NB4 (cell line): ENCODE data around the gene DSC2.

ENCODE experiments used
- DNase-seq: peaks from one replicate; pipeline ENCODE4 v3.0.0; 2010; ENCODE audit warnings: low read depth
- H3K4me3 ChIP-seq: one replicate; pipeline ENCODE4 v1.5.1; 2011; ENCODE audit warnings: mild to moderate bottlenecking, low read depth, low read length, moderate library complexity
- MYC ChIP-seq: IDR thresholded peaks from 2 replicates; pipeline ENCODE4 v1.6.1; 2011; ENCODE audit warnings: low read depth, low read length
- POLR2A ChIP-seq: IDR thresholded peaks from 2 replicates; pipeline ENCODE4 v1.6.1; 2011; ENCODE audit warnings: mild to moderate bottlenecking; ENCODE audit not compliant: insufficient read length; ENCODE audit errors: extremely low read depth
- TF ChIP-seq, protein P1 (sequence below): IDR thresholded peaks from 2 replicates; pipeline ENCODE4 v1.6.1; 2011; ENCODE audit warnings: low read depth, low read length
- TF ChIP-seq, protein P2 (sequence below): IDR thresholded peaks from one replicate; pipeline ENCODE4 v1.5.1; 2012; ENCODE audit warnings: low read depth, low read length

The DSC2 gene

DNA sequence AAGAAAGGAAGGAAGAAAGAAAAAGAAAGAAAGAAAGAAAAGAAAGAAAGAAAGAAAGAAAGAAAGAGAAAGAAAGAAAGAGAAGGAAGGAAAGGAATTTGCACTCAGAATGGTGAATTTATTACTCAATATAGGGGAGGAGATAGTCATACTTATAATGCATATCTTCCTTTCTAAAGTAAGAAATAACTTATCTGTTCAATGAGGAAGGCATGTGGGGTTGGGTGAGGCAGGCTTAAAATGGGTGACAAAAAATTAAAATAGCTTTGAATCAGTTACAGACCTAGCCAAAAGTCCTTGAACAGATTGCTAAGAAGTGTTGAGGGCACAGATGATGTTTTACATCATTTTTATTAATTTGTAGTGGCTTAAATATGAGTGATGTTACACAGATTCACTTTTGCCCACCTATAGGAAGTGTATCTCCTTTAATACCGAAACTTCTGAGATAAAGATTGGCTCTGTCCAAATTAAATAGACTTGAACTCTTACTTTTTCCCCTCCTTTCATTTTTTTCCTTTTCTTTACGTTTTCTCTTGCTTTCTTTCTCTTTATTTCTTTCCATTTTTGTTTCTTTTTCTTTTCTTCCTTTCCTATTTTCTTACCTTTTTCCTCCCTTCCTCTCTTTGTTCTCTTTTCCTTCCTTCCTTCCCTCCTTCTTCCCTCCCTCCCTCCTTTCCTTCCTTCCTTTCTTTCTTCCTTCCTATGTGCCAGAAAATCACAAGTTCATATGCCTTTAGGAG lies 14.8 kb upstream of the DSC2 start:
- TF ChIP-seq POLR2A: no peak
- TF ChIP-seq MYC: no peak
- TF ChIP-seq, protein P1, sequence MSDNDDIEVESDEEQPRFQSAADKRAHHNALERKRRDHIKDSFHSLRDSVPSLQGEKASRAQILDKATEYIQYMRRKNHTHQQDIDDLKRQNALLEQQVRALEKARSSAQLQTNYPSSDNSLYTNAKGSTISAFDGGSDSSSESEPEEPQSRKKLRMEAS: no peak
- TF ChIP-seq, protein P2, sequence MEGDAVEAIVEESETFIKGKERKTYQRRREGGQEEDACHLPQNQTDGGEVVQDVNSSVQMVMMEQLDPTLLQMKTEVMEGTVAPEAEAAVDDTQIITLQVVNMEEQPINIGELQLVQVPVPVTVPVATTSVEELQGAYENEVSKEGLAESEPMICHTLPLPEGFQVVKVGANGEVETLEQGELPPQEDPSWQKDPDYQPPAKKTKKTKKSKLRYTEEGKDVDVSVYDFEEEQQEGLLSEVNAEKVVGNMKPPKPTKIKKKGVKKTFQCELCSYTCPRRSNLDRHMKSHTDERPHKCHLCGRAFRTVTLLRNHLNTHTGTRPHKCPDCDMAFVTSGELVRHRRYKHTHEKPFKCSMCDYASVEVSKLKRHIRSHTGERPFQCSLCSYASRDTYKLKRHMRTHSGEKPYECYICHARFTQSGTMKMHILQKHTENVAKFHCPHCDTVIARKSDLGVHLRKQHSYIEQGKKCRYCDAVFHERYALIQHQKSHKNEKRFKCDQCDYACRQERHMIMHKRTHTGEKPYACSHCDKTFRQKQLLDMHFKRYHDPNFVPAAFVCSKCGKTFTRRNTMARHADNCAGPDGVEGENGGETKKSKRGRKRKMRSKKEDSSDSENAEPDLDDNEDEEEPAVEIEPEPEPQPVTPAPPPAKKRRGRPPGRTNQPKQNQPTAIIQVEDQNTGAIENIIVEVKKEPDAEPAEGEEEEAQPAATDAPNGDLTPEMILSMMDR: no peak
- no peak for DNase-seq
- H3K4me3 ChIP-seq: no peak overlapping the region

DNA sequence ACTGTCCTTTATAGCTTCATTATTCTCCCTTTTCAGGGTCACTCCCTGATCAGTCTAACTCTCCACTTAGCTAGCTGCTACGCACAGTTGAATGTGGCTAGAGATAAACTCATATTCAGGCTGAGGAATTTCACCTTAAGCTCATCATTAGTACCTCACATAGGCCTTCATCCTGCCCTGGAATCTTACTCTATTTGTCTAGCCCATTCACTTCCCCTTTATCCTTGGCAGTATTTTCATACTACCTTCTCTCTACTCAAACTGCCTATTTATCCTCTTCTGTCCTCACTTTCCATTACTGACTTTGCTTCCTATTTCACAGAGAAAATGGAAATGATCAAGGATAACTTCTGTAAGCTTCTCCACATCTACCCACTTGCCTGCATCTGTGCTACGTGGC lies 10.6 kb upstream of the DSC2 start:
- no peak overlapping the region for H3K4me3 ChIP-seq
- TF ChIP-seq, protein P1: no peak
- TF ChIP-seq, protein P2: no peak
- TF ChIP-seq POLR2A (no peak), MYC (no peak)
- no peak for DNase-seq

DNA sequence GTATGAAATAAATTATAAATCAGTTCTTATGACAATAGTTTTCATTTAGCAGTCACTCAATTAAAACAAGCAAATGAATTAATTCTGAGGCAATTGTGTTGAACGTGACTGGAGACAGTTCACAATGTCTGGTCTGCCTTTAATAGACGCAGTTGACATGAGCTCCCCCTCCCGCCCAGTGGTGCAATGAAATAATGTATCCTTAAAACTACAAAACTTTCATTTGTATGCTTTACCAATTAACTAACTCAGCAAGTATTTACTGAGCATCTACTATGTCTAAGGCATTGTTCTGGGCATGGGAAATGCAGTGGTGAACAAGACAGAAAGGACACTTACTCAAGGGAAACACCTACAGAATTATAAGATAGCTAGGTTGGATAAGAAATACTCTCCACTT lies 3.5 kb upstream of the DSC2 start:
- TF ChIP-seq MYC (no peak), POLR2A (no peak)
- TF ChIP-seq, protein P2: no peak
- TF ChIP-seq, protein P1: no peak
- H3K4me3 ChIP-seq: no peak overlapping the region
- no peak for DNase-seq

DNA sequence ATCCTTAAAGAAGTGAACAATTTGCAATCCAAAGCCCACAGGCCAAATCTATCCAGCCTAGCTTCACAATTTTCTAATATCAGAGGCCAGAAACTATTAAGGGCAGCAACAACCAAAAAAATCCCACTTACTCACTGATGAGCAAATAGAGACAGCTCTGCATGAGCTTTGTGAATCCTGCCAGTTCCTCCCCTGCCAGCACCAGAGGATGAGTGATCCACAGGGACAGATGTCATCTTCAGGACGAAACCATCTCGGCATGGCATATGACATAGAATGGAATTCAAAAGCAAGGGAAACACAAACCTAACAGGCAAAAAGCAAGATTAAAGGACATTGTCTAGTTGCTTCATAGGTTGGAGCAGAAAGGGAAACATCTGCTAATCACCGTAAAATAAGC lies 2.2 kb upstream of the DSC2 start:
- no peak for DNase-seq
- no peak overlapping the region for H3K4me3 ChIP-seq
- TF ChIP-seq POLR2A: no peak
- TF ChIP-seq, protein P2: no peak
- TF ChIP-seq, protein P1: no peak

DNA sequence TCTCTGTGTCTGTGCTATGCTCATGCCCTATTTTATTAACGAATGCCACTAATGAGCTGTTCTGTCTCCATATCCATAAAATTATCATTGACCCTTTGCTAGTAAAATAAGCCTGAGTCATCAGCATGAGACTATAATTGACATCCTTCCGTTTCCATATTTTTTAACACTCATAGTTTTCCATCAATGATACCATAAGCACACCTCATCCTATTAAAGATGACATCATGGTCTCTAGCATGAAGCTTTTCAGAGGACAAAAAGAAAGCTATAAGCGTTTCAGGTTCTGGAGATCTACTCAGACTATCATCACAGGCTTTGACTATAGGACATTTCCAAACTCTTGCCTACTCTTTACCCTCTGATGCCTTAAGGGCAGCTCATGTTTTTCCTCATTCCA lies 1.2 kb upstream of the DSC2 start:
- TF ChIP-seq, protein P1: no peak
- TF ChIP-seq, protein P2: no peak
- no peak for TF ChIP-seq MYC
- TF ChIP-seq POLR2A: no peak
- no peak for DNase-seq
- no peak overlapping the region for H3K4me3 ChIP-seq
